Adrenal gland (tissue), 5 donors: ENCODE results near the gene CCNK.

Experiments used
- POLR2A ChIP-seq, 2 donors: fragments of 450-650 bp; IDR thresholded peaks; one replicate each; pipeline ENCODE4 v1.6.1; 2017; ENCODE audit warnings: antibody characterized with exemption in 2 of 2, mild to moderate bottlenecking in 2 of 2, moderate library complexity in 1 of 2
- TF ChIP-seq, protein P1 (sequence below), 6 experiments: fragments of 450-650 bp in 4 of 6; fragments of 200-600 bp in 2 of 6; sonication (generic) in 1 of 6; IDR thresholded peaks; 1 replicate in 5 of 6; 2 replicates in 1 of 6; pipeline versions ENCODE4 v1.5.1 to v1.8.0; 2016 to 2021; ENCODE audit warnings: antibody characterized with exemption in 6 of 6, mild to moderate bottlenecking in 2 of 6, moderate library complexity in 1 of 6
- donor health status: DM: no; HTN: no; CAD: no.

DNA sequence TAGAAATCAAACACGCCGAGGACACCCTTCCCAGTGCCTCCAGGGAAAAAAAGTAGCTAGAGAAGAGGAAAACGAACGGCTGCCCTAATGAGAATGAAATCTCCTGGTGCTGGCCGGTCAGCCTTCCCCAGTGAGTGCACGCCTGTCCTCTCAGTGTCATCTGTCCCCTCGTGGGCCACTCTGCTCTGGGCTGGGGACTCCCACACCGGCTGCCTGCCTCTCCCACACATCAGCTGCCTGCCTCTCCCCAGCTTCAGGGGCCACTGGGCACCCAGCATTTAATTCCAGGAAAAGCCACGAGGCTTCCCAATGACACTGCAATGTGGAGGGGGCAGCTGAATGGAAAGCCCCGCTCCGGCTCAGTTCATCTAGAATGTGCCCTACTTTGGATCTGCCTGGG lies 63.8 kb downstream of the CCNK start:
- no peak for TF ChIP-seq POLR2A (IDR thresholded peaks at IDR 0.05)
- TF ChIP-seq, protein P1, sequence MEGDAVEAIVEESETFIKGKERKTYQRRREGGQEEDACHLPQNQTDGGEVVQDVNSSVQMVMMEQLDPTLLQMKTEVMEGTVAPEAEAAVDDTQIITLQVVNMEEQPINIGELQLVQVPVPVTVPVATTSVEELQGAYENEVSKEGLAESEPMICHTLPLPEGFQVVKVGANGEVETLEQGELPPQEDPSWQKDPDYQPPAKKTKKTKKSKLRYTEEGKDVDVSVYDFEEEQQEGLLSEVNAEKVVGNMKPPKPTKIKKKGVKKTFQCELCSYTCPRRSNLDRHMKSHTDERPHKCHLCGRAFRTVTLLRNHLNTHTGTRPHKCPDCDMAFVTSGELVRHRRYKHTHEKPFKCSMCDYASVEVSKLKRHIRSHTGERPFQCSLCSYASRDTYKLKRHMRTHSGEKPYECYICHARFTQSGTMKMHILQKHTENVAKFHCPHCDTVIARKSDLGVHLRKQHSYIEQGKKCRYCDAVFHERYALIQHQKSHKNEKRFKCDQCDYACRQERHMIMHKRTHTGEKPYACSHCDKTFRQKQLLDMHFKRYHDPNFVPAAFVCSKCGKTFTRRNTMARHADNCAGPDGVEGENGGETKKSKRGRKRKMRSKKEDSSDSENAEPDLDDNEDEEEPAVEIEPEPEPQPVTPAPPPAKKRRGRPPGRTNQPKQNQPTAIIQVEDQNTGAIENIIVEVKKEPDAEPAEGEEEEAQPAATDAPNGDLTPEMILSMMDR (IDR thresholded peaks at IDR 0.05) = no peak
